ENCODE data around the gene KDM7A. TPM values are rescaled to one million over a fixed set of nuclear protein-coding genes. Genes with fewer than 3 reads are reported as not detected.

Gene KDM7A
- total and polyA plus RNA-seq, 2 of the 4 experiments (the other 2 are of a cell fraction) = 1.5 to 2.3 TPM

GRCh38 chr7:140212100-140212881 is 35.5 kb upstream of the KDM7A start:
- Histone ChIP-seq H3K9ac (ENCODE audit: low read depth, low read length) (no peak overlapping the region), H2BK15ac (ENCODE audit: low read depth, low read length) (no peak overlapping the region), H3K56ac (ENCODE audit: extremely low read depth, insufficient read depth, low read length) (no peak overlapping the region), H4K5ac (ENCODE audit: low read depth, low read length) (no peak overlapping the region), H2AK5ac (ENCODE audit: low read depth, low read length) (no peak overlapping the region), H4K20me1 (ENCODE audit: insufficient read depth, low read length) (no peaks in the 10 kb centered on the region), H2BK20ac (ENCODE audit: low read depth, low read length) (no peak overlapping the region), H4K91ac (ENCODE audit: insufficient read depth, low read depth, low read length) (no peak overlapping the region), H3K27ac (ENCODE audit: insufficient read depth, low read length) (no peak overlapping the region), H3K4me1 (ENCODE audit: control insufficient read depth, insufficient read depth, low read length) (no peaks in the 10 kb centered on the region), H3K79me1 (ENCODE audit: low read depth in 1 of 2, low read length in 2 of 2) (no peaks in the 10 kb centered on the region), H2BK5ac (ENCODE audit: low read depth, low read length, poor library complexity, severe bottlenecking) (no peak overlapping the region), H2AFZ (replicated peaks; ENCODE audit: low read length, poor library complexity) (peak overlapping the region; percentile 40), H3K23ac (ENCODE audit: low read depth, low read length) (no peak overlapping the region), H2BK120ac (ENCODE audit: low read depth, low read length) (no peak overlapping the region), H3K4me3 (ENCODE audit: insufficient read depth, low read depth, low read length) (no peak overlapping the region), H2AK9ac (replicated peaks; ENCODE audit: low read depth, low read length, poor library complexity) (no peak overlapping the region), H3K9me3 (ENCODE audit: control insufficient read depth, insufficient read depth, low read length) (peaks cover 5% of the 10 kb centered on the region; the same call in 1 of the 2 replicates), H3K18ac (ENCODE audit: low read depth, low read length) (no peak overlapping the region), H3K14ac (replicated peaks; ENCODE audit: low read depth, low read length) (no peak overlapping the region), H3K27me3 (ENCODE audit: control insufficient read depth, insufficient read depth, low read length) (peaks cover 25% of the 10 kb centered on the region), H3K4me2 (ENCODE audit: low read depth, low read length) (no peak overlapping the region), H3K9me1 (ENCODE audit: insufficient read depth, low read length) (no peaks in the 10 kb centered on the region), H3K36me3 (ENCODE audit: control insufficient read depth, insufficient read depth, low read length) (no peaks in the 10 kb centered on the region), H4K8ac (ENCODE audit: low read depth in 2 of 2, low read length in 2 of 2) (no peak overlapping the region), H3K4ac (ENCODE audit: low read depth, low read length) (no peak overlapping the region)
- WGBS, 2 experiments (ENCODE audit: extremely low coverage in 2 of 2, insufficient read length in 1 of 2) = 93% methylated on average over 2 of the region's 10 CpGs; no CpG with 5 or more reads in 1 of the 2 experiments
- BruUV-seq (replicated peaks) = no TSS peak
- dilution Hi-C loops (cut with HindIII; ENCODE audit: low sequenced_read_pairs, unreplicated experiment) (no loop called here), intact Hi-C loops (cut with micrococcal nuclease) (no loop called here), in situ Hi-C loops (cut with MboI; ENCODE audit: low sequenced_read_pairs) (no loop called here)
- DNase-seq (peak; percentile 32), ATAC-seq (ENCODE audit: low read depth) (no peak)
- CTCF ChIA-PET = no interaction called here
- TF ChIP-seq FOS (IDR thresholded peaks at IDR 0.05; ENCODE audit: low read depth, low read length) (no peak), CTCF (conservative IDR thresholded peaks at IDR 0.05; ENCODE audit: low read depth, low read length) (no peak), MAZ (IDR thresholded peaks at IDR 0.05; ENCODE audit: borderline replicate concordance, low read depth, low read length) (no peak), RFX5 (IDR thresholded peaks at IDR 0.05; ENCODE audit: low read depth, low read length) (no peak), CHD1 (IDR thresholded peaks at IDR 0.05; ENCODE audit: low read depth, low read length) (no peak), MXI1 (IDR thresholded peaks at IDR 0.05; ENCODE audit: borderline replicate concordance, low read depth, low read length) (no peak), USF2 (IDR thresholded peaks at IDR 0.05; ENCODE audit: low read depth, low read length) (no peak), NFE2L2 (IDR thresholded peaks at IDR 0.05; ENCODE audit: low read depth, low read length) (no peak), POLR2A (IDR thresholded peaks at IDR 0.05; ENCODE audit: low read depth, low read length) (no peak), SMC3 (IDR thresholded peaks at IDR 0.05; ENCODE audit: low read depth, low read length) (no peak), BHLHE40 (IDR thresholded peaks at IDR 0.05; ENCODE audit: low read depth, low read length) (no peak), RCOR1 (IDR thresholded peaks at IDR 0.05; ENCODE audit: insufficient replicate concordance, low read length) (no peak), ELK1 (IDR thresholded peaks at IDR 0.05; ENCODE audit: borderline replicate concordance, low read depth, low read length) (no peak), MAFK (IDR thresholded peaks at IDR 0.05; ENCODE audit: low read depth, low read length) (no peak), CEBPB (IDR thresholded peaks at IDR 0.05; ENCODE audit: low read depth, low read length) (no peak), RAD21 (IDR thresholded peaks at IDR 0.05; ENCODE audit: low read length) (no peak)
- POLR2A ChIA-PET (ENCODE audit: unreplicated experiment) = no interaction called here
